GM12864 (cell line): Measurements from ENCODE around the gene INPP4B.
"Not testable (repeated sequence)": the region's sequence is repeated elsewhere in the genome, so short reads cannot be mapped to it uniquely, and the experiment has no call there.

Source experiments
- DNase-seq: peaks from one replicate; pipeline ENCODE4 v3.0.0-alpha.2; 2011; ENCODE audit warnings: low read depth
- H3K4me3 ChIP-seq: 2 replicates; pipeline ENCODE4 v1.5.1; 2011; ENCODE audit warnings: mild to moderate bottlenecking, low read depth, low read length, control low read depth
- CTCF ChIP-seq: IDR thresholded peaks from 2 replicates; pipeline ENCODE4 v1.5.1; 2011; ENCODE audit warnings: low read depth, mild to moderate bottlenecking, moderate library complexity, low read length, control low read depth, inconsistent platforms; ENCODE audit errors: missing control alignments

Gene INPP4B

GRCh38 chr4:142683503-142683902 lies 162.6 kb downstream of the INPP4B start:
- no peak for DNase-seq
- no peak overlapping the region for H3K4me3 ChIP-seq
- no peak for TF ChIP-seq CTCF

- no peak overlapping the region for H3K4me3 ChIP-seq
- no peak for DNase-seq
- TF ChIP-seq CTCF: no peak
These were observed 174.6 kb downstream of the INPP4B start for GRCh38 chr4:142671516-142671915.

GRCh38 chr4:142663828-142664227 lies 182.3 kb downstream of the INPP4B start:
- DNase-seq: no peak
- H3K4me3 ChIP-seq: no peak overlapping the region
- TF ChIP-seq CTCF: no peak

GRCh38 chr4:142660728-142661127 lies 185.4 kb downstream of the INPP4B start:
- TF ChIP-seq CTCF: no peak
- no peak for DNase-seq
- H3K4me3 ChIP-seq: no peak overlapping the region

GRCh38 chr4:142656178-142656577 lies 189.9 kb downstream of the INPP4B start:
- DNase-seq: no peak
- TF ChIP-seq CTCF: no peak
- H3K4me3 ChIP-seq: no peak overlapping the region

- no peak overlapping the region for H3K4me3 ChIP-seq
- no peak for DNase-seq
- TF ChIP-seq CTCF: no peak
These were observed 197.7 kb downstream of the INPP4B start for GRCh38 chr4:142648378-142648777.

GRCh38 chr4:142645475-142646108 lies 200.5 kb downstream of the INPP4B start:
- no peak overlapping the region for H3K4me3 ChIP-seq
- DNase-seq: no peak
- no peak for TF ChIP-seq CTCF

- DNase-seq, H3K4me3 ChIP-seq: not testable (repeated sequence)
These were observed 201.5 kb downstream of the INPP4B start for GRCh38 chr4:142644628-142645027.
